Middle frontal gyrus (tissue), 1 donor: ENCODE measurements around the gene VPS45.

Experiments
- DNase-seq: peaks from one replicate; pipeline ENCODE4 v3.0.0-alpha.2; 2015; ENCODE audit warnings: low spot score; ENCODE audit errors: extremely low spot score

Gene VPS45

DNA sequence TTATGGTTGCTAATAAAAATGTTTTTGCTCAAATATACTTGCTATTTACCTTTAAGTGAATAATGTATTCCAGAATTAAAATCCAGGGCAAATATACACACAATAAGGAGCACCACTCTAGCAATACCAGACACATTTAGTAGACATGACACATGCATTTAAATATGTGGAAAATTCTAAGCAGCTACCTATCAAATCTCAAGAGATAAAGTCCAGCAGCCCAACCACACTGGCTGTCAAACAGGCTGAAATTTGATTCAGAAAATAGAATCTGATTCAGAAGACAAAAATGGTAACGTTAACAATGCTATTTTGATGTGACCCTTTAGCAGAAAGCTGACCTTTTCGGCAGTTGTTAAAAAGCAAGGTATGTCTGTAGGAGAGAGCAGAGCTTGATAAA is 124.4 kb downstream of the VPS45 start:
- no peak for DNase-seq

DNA sequence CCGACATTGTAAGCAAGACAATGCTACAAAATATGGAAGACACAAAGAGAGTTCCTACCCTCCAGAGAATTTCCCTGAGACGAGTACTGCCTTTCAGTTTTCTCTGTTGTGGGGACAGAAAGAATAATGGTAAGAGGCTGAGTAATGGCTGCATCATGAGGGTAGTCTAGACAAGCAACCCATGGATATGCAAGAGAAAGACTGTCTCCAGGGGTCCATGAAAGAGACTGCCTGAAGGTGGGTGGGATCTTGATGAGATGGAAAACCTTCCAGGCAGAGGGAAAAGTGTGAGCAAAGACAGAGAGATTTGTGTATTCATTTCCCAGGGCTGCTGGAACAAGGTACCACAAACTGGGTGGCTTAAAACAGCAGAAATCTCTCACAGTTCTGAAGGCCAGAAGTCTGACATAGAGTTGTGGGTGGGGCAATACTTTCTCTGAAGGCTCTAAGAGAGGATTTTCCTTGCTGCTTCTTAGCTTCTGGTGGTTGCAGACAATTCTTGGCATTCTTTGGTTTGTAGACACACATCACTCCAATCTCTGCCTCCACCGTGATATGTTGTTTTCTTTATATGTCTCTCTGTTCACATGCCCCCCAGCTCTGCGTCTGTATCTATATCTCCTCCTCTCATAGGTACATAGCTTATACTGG is 126.9 kb downstream of the VPS45 start:
- no peak for DNase-seq
